Measurements from ENCODE around the gene MEIOSIN. TPM values are rescaled to one million over a fixed set of nuclear protein-coding genes. Genes with fewer than 3 reads are reported as not detected.
"Not testable (repeated sequence)": the region's sequence is repeated elsewhere in the genome, so short reads cannot be mapped to it uniquely, and the experiment has no call there.

Gene MEIOSIN
- total RNA-seq (not detected in 2 replicates), polyA plus RNA-seq (not detected in 2 replicates), polyA minus RNA-seq (not detected in 2 replicates)
- total RNA-seq (2013): not detected

DNA sequence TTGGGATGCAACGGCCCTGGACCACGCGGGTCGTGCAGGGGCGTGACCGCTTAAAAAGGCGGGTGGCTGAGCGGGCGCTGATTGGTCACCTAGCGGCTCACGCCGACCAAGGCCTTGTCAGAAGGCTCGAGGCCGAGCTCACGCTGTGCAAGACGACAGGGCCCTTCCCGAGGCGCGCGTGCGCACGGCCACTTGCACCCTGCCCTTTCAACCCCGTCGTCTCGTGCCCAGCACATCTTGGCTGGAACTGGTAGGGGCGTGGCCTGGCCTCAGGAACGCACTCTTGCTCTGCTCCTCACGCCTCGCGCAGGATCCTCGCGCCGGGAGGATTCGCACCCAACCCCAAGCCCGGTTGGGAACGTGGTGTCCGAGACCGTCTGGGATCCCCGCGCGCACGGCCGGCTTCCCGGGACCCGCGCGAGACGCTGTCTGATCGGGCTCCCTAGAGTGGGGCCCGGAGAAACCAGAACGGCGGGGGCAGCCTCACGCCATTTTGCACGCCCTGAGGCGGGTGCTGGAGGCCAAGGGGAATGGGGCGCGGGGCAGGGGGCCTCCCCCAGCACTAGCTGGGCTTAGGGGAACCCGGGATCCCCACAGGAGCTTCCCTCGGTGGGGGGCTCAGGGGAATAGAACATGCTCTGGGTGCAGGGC lies at the start of gene MEIOSIN:
MEIOSIN (plus strand) TSS at position 280 of the 651 bp plus-strand sequence. CDS start 1,938 bp downstream, outside the sequence.
- WGBS (ENCODE audit: insufficient coverage): 97% methylated on average over 59 of the region's 59 CpGs
- CTCF ChIA-PET: interaction anchor here (1.0 to 1.5 kb wide), 2 partner anchors 18 to 49 kb away, joined by 3 to 6 read pairs; no protein-coding TSS in a partner anchor
- peaks cover 28% of the 10 kb centered on the region for H3K79me2 ChIP-seq (ENCODE audit: control insufficient read depth, insufficient read depth, low read length)
- no peak within 1 kb of the TSS for H2AFZ ChIP-seq (ENCODE audit: insufficient read depth, low read depth, low read length, poor library complexity, severe bottlenecking)
- H3K4me1 ChIP-seq (ENCODE audit: control insufficient read depth in 2 of 2, insufficient read depth in 2 of 2, low read length in 2 of 2): peaks cover 11 to 24% of the 10 kb centered on the region in 2 donors
- H3K27me3 ChIP-seq (replicated peaks in 1 of 4; ENCODE audit: control extremely low read depth in 1 of 4, control insufficient read depth in 3 of 4, insufficient read depth in 4 of 4, low read length in 3 of 4): no peaks in the 10 kb centered on the region
- no peak within 1 kb of the TSS for H3K27ac ChIP-seq (ENCODE audit: low read length in 2 of 2)
- H3K4me1 Mint-ChIP-seq: peaks cover 20% of the 10 kb centered on the region
- H4K20me1 ChIP-seq (ENCODE audit: control insufficient read depth, insufficient read depth, low read length, poor library complexity, severe bottlenecking): peaks cover 7% of the 10 kb centered on the region
- H3K36me3 ChIP-seq (replicated peaks in 1 of 2; ENCODE audit: control extremely low read depth in 1 of 2, control insufficient read depth in 1 of 2, extremely low read depth in 1 of 2, insufficient read depth in 2 of 2, low read length in 1 of 2): no peaks in the 10 kb centered on the region
- H3K27me3 Mint-ChIP-seq: peaks cover 4% of the 10 kb centered on the region
- no peaks in the 10 kb centered on the region for H3K9me3 Mint-ChIP-seq (ENCODE audit: insufficient read depth)
- DNase-seq (no peak), ATAC-seq (ENCODE audit: low read depth) (no peak)
- no peak within 1 kb of the TSS for H3K9ac ChIP-seq (ENCODE audit: low read length)
- TF ChIP-seq, protein P1, sequence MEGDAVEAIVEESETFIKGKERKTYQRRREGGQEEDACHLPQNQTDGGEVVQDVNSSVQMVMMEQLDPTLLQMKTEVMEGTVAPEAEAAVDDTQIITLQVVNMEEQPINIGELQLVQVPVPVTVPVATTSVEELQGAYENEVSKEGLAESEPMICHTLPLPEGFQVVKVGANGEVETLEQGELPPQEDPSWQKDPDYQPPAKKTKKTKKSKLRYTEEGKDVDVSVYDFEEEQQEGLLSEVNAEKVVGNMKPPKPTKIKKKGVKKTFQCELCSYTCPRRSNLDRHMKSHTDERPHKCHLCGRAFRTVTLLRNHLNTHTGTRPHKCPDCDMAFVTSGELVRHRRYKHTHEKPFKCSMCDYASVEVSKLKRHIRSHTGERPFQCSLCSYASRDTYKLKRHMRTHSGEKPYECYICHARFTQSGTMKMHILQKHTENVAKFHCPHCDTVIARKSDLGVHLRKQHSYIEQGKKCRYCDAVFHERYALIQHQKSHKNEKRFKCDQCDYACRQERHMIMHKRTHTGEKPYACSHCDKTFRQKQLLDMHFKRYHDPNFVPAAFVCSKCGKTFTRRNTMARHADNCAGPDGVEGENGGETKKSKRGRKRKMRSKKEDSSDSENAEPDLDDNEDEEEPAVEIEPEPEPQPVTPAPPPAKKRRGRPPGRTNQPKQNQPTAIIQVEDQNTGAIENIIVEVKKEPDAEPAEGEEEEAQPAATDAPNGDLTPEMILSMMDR (IDR thresholded peaks at IDR 0.05): no peak
- TF ChIP-seq EZH2 (IDR thresholded peaks at IDR 0.05; ENCODE audit: borderline replicate concordance, insufficient read depth, low read depth, low read length, poor library complexity, severe bottlenecking): no peak
- peaks cover 0 to 6% (median 0%) of the 10 kb centered on the region in 3 donors for H3K9me3 ChIP-seq (ENCODE audit: control extremely low read depth in 1 of 3, control insufficient read depth in 2 of 3, insufficient read depth in 1 of 3, low read length in 2 of 3)
- no peak within 1 kb of the TSS for H3K27ac Mint-ChIP-seq
- H3K4me3 ChIP-seq (ENCODE audit: control extremely low read depth in 1 of 5, extremely low read depth in 1 of 5, insufficient read depth in 1 of 5, low read depth in 2 of 5, low read length in 4 of 5): no peak within 1 kb of the TSS
- POLR2A ChIA-PET: no interaction called here
- H3K4me2 ChIP-seq (replicated peaks; ENCODE audit: low read depth, low read length, poor library complexity, severe bottlenecking): no peak within 1 kb of the TSS
- intact Hi-C loops (cut with micrococcal nuclease): no loop called here
- no peak within 1 kb of the TSS for H3K4me3 Mint-ChIP-seq

GRCh38 chr19:45685045-45685444 lies 48.2 kb upstream of the MEIOSIN start:
- Histone ChIP-seq H3K79me2 (ENCODE audit: control insufficient read depth, insufficient read depth, low read length) (peaks cover 18% of the 10 kb centered on the region), H4K20me1 (ENCODE audit: control insufficient read depth, insufficient read depth, low read length, poor library complexity, severe bottlenecking) (peaks cover 30% of the 10 kb centered on the region), H3K36me3 (replicated peaks in 1 of 2; ENCODE audit: control extremely low read depth in 1 of 2, control insufficient read depth in 1 of 2, extremely low read depth in 1 of 2, insufficient read depth in 2 of 2, low read length in 1 of 2) (peaks cover 0 to 49% of the 10 kb centered on the region in 2 experiments), H3K4me1 (ENCODE audit: control insufficient read depth in 2 of 2, insufficient read depth in 2 of 2, low read length in 2 of 2) (peaks cover 9 to 11% of the 10 kb centered on the region in 2 donors)
- H3K27me3 ChIP-seq (replicated peaks in 1 of 4; ENCODE audit: control extremely low read depth in 1 of 4, control insufficient read depth in 3 of 4, insufficient read depth in 4 of 4, low read length in 3 of 4); H3K4me2 ChIP-seq (replicated peaks; ENCODE audit: low read depth, low read length, poor library complexity, severe bottlenecking); H3K9ac ChIP-seq (ENCODE audit: low read length); H3K4me3 ChIP-seq (ENCODE audit: control extremely low read depth in 1 of 5, extremely low read depth in 1 of 5, insufficient read depth in 1 of 5, low read depth in 2 of 5, low read length in 4 of 5); H3K4me3 Mint-ChIP-seq; H3K27me3 Mint-ChIP-seq; H3K9me3 ChIP-seq (ENCODE audit: control extremely low read depth in 1 of 3, control insufficient read depth in 2 of 3, insufficient read depth in 1 of 3, low read length in 2 of 3); H3K27ac Mint-ChIP-seq; DNase-seq; H3K27ac ChIP-seq (ENCODE audit: low read length in 2 of 2); ATAC-seq (ENCODE audit: low read depth); intact Hi-C loops (cut with micrococcal nuclease); H2AFZ ChIP-seq (ENCODE audit: insufficient read depth, low read depth, low read length, poor library complexity, severe bottlenecking); H3K9me3 Mint-ChIP-seq (ENCODE audit: insufficient read depth): not testable (repeated sequence)
- WGBS (ENCODE audit: insufficient coverage): 86% methylated on average over 10 of the region's 11 CpGs
- peaks cover 16% of the 10 kb centered on the region for H3K4me1 Mint-ChIP-seq
- ChIA-PET CTCF (interaction anchor here (0.6 to 6.4 kb wide), 5 partner anchors 9 to 246 kb away, joined by 3 to 40 read pairs (median 3); partner anchors contain the start of genes QPCTL and SNRPD2), POLR2A (interaction anchor here (0.7 kb wide), 2 partner anchors 108 to 228 kb away, joined by 3 to 4 read pairs; partner anchors contain the start of gene DMWD)

Data from B cell (primary cell).